GM13977 (cell line): ENCODE data around the gene MACROD2.

Experiments used
- DNase-seq: peaks from one replicate; pipeline ENCODE4 v3.0.0; 2012; ENCODE audit warnings: low spot score
- CTCF ChIP-seq: IDR thresholded peaks from 2 replicates; pipeline ENCODE4 v1.5.1; 2012; ENCODE audit warnings: mild to moderate bottlenecking, control low read depth; ENCODE audit not compliant: insufficient read depth; ENCODE audit errors: extremely low read depth, missing control alignments
- in situ Hi-C: fragments of 300-500 bp; cut with MboI; formaldehyde crosslinking; loops from one replicate; pipeline ENCODE4 v1.12.0; 2022; ENCODE audit warnings: low sequenced_read_pairs, low pct_unique_long_range_greater_than_20kb, mixed read lengths, inconsistent platforms; ENCODE audit not compliant: unreplicated experiment

Gene MACROD2

DNA sequence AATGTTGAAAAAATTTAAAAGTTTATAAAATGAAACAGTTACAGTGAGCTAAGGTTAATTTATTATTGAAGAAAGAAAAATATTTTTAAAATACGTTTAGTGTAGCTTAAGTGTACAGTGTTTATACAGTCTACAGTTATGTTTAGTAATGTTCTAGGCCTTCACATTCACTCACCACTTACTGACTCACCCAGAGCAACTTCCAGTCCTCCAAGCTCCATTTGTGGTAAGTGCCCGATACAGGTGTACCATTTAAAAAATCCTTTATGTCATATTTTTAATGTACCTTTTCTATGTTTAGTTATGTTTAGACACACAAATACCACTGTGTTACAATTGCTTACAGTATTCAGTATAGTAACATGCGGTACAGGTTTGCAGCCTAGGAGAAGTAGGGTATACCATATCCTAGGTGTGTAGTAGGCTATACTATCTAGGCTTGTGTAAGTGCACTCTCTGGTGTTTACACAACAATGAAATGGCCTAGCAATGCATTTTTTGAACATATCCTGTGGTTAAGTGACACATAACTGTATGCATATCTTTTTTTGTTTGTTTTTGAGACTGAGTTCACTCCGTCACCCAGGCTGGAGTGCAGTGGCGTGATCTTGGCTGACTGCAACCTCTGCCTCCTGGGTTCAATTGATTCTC is 315.8 kb downstream of the MACROD2 start:
- TF ChIP-seq CTCF: no peak
- in situ Hi-C loops: no loop called here
- DNase-seq: no peak

DNA sequence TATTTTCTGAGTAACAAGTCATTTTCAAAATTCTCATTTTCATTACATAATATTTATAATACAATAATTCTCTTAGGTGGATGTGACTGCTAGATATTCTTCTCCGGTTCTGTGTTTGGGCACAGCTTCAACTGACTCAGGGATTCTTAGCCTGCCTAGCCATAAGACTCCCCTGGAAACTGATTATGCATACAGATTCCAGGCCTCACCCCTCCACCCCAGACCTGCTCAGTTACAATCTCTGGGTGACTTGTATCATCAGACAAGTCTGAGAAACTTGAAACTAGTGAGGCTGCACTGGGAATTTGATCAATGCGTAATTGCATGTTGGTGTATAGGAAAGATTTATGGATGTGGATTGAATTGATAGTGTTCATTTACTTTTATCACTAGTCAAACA is 316.7 kb downstream of the MACROD2 start:
- in situ Hi-C loops: no loop called here
- TF ChIP-seq CTCF: no peak
- DNase-seq: no peak

DNA sequence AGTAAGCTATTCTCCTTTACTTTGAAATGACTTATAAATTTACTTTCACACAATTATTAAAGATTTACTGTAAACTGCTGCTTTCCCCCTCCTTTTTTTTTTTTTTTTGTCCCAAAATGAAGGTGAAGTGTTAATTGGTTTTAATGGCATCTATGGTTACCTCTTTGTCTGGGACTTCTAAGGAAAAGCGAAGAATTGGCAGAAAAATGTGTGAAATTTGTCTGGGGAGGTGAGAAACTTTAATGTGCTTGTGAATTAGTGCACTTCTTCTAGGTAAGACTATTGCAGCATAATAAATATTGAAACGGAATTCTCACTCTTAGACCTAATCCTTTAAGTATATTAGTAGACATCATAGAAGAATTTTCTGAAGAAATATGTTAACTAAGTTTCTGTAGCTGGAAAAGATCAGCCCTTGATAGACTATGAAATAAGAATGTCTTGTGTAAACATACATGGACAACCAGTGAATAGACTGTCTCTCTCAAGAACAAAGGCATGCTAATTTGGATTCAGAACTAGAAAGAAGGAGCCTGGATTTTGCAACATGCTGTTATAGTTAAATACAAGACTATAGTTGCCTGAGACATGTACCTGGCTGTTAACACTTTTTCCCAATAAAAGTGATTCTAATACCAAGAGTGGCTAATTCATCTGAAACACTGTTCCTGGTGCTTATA is 318.2 kb downstream of the MACROD2 start:
- in situ Hi-C loops: no loop called here
- DNase-seq: no peak
- no peak for TF ChIP-seq CTCF

- TF ChIP-seq CTCF: no peak
- DNase-seq: no peak
- in situ Hi-C loops: no loop called here
These were observed 324.4 kb downstream of the MACROD2 start for GRCh38 chr20:14319704-14320103.

GRCh38 chr20:14331646-14332045 is 336.3 kb downstream of the MACROD2 start:
- TF ChIP-seq CTCF: no peak
- in situ Hi-C loops: loop anchor here (25.0 kb wide), 1 partner anchor 906 kb away; no protein-coding TSS in a partner anchor
- no peak for DNase-seq

GRCh38 chr20:14332866-14333265 is 337.6 kb downstream of the MACROD2 start:
- no peak for TF ChIP-seq CTCF
- in situ Hi-C loops: loop anchor here (25.0 kb wide), 1 partner anchor 904 kb away; no protein-coding TSS in a partner anchor
- no peak for DNase-seq
